Trophoblast cell (in vitro differentiated cells and primary cell): ENCODE data around the gene FHIT.
A peak's percentile ranks its signal among the peaks of the same experiment; 100 is the strongest.

Experiments
- DNase-seq, 2 donors: peaks; one replicate each; pipeline ENCODE4 v3.0.0-alpha.2; 2016
- H2AFZ ChIP-seq: 2 replicates; pipeline ENCODE4 v1.6.1; 2013; ENCODE audit warnings: low read length, moderate library complexity, mild to moderate bottlenecking; ENCODE audit not compliant: insufficient read depth, poor library complexity
- H2AK5ac ChIP-seq: 2 replicates; pipeline ENCODE4 v1.6.1; 2013; ENCODE audit warnings: mild to moderate bottlenecking, low read length
- H2BK120ac ChIP-seq: 2 replicates; pipeline ENCODE4 v1.6.1; 2013; ENCODE audit warnings: low read length, mild to moderate bottlenecking, moderate library complexity; ENCODE audit not compliant: insufficient read depth, poor library complexity
- H2BK12ac ChIP-seq: 2 replicates; pipeline ENCODE4 v1.6.1; 2013; ENCODE audit warnings: mild to moderate bottlenecking, low read length, moderate library complexity
- H2BK5ac ChIP-seq: 2 replicates; pipeline ENCODE4 v1.6.1; 2013; ENCODE audit warnings: low read length, low read depth, moderate library complexity, mild to moderate bottlenecking; ENCODE audit not compliant: poor library complexity
- H3K14ac ChIP-seq: 2 replicates; pipeline ENCODE4 v1.6.1; 2013; ENCODE audit warnings: mild to moderate bottlenecking, low read length
- H3K18ac ChIP-seq: 2 replicates; pipeline ENCODE4 v1.6.1; 2013; ENCODE audit warnings: mild to moderate bottlenecking, low read length
- H3K23ac ChIP-seq: 2 replicates; pipeline ENCODE4 v1.6.1; 2013; ENCODE audit warnings: low read length
- H3K27ac ChIP-seq: 2 replicates; pipeline ENCODE4 v1.5.1; 2013; ENCODE audit warnings: low read depth, mild to moderate bottlenecking, inconsistent platforms, low read length, moderate library complexity
- H3K27me3 ChIP-seq: 2 replicates; pipeline ENCODE4 v1.6.1; 2013; ENCODE audit warnings: inconsistent platforms, mild to moderate bottlenecking, low read length, moderate library complexity; ENCODE audit not compliant: insufficient read depth
- H3K36me3 ChIP-seq, 2 experiments: 1 replicate in 1 of 2; 2 replicates in 1 of 2; pipeline ENCODE4 v1.6.1; 2013; ENCODE audit warnings: low read length in 2 of 2, mild to moderate bottlenecking in 2 of 2, moderate library complexity in 1 of 2; ENCODE audit not compliant: insufficient read depth in 2 of 2, control insufficient read depth in 1 of 2
- H3K4ac ChIP-seq: 2 replicates; pipeline ENCODE4 v1.6.1; 2013; ENCODE audit warnings: low read depth, mild to moderate bottlenecking, low read length, moderate library complexity
- H3K4me1 ChIP-seq, 2 experiments: 1 replicate in 1 of 2; 2 replicates in 1 of 2; pipeline ENCODE4 v1.6.1; 2013; ENCODE audit warnings: low read length in 2 of 2, mild to moderate bottlenecking in 2 of 2, moderate library complexity in 1 of 2; ENCODE audit not compliant: insufficient read depth in 2 of 2, control insufficient read depth in 1 of 2
- H3K4me2 ChIP-seq: 2 replicates; pipeline ENCODE4 v1.6.1; 2013; ENCODE audit warnings: inconsistent platforms, mild to moderate bottlenecking, low read length, moderate library complexity
- H3K4me3 ChIP-seq: 2 replicates; pipeline ENCODE4 v1.5.1; 2013; ENCODE audit warnings: mild to moderate bottlenecking, low read depth, low read length, inconsistent platforms
- H3K79me1 ChIP-seq: one replicate; pipeline ENCODE4 v1.6.1; 2013; ENCODE audit warnings: low read length
- H3K79me2 ChIP-seq: 2 replicates; pipeline ENCODE4 v1.6.1; 2013; ENCODE audit warnings: low read length, mild to moderate bottlenecking; ENCODE audit not compliant: control insufficient read depth, insufficient read depth, poor library complexity
- H3K9ac ChIP-seq: 2 replicates; pipeline ENCODE4 v1.6.1; 2013; ENCODE audit warnings: mild to moderate bottlenecking, low read length
- H3K9me3 ChIP-seq: 2 replicates; pipeline ENCODE4 v1.6.1; 2013; ENCODE audit warnings: low read depth, mild to moderate bottlenecking, control low read depth, inconsistent platforms, low read length; ENCODE audit not compliant: insufficient read depth
- H4K12ac ChIP-seq: 2 replicates; pipeline ENCODE4 v1.6.1; 2013; ENCODE audit warnings: low read depth, mild to moderate bottlenecking, low read length, moderate library complexity
- H4K8ac ChIP-seq: 2 replicates; pipeline ENCODE4 v1.6.1; 2013; ENCODE audit warnings: low read depth, mild to moderate bottlenecking, low read length, moderate library complexity
- H4K91ac ChIP-seq: one replicate; pipeline ENCODE4 v1.6.1; 2013; ENCODE audit warnings: low read depth, mild to moderate bottlenecking, low read length, moderate library complexity
- WGBS: extraction: QIAGEN DNeasy Blood & Tissue Kit; methylation state at CpG from one replicate; pipeline ENCODE4 v1.1.7; 2013; ENCODE audit warnings: missing lambda C conversion rate; ENCODE audit not compliant: insufficient read length, insufficient coverage; ENCODE audit errors: extremely low coverage; 5-methylcytosine and 5-hydroxymethylcytosine counted together

The FHIT gene

GRCh38 chr3:60154011-60154410, 1097.2 kb downstream of the FHIT start:
- Histone ChIP-seq H3K36me3 (no peaks in the 10 kb centered on the region), H3K79me2 (no peaks in the 10 kb centered on the region), H2BK12ac (no peak overlapping the region), H3K9me3 (no peaks in the 10 kb centered on the region), H3K79me1 (no peaks in the 10 kb centered on the region), H4K8ac (no peak overlapping the region), H3K27ac (no peak overlapping the region), H3K18ac (no peak overlapping the region), H3K14ac (no peak overlapping the region), H3K4ac (no peak overlapping the region), H3K4me1 (no peaks in the 10 kb centered on the region), H2BK5ac (no peak overlapping the region), H3K27me3 (no peaks in the 10 kb centered on the region), H2BK120ac (no peak overlapping the region), H3K9ac (no peak overlapping the region), H2AFZ (no peak overlapping the region), H4K12ac (no peak overlapping the region), H3K4me3 (no peak overlapping the region), H4K91ac (no peak overlapping the region), H3K23ac (no peak overlapping the region), H3K4me2 (no peak overlapping the region), H2AK5ac (no peak overlapping the region)
- DNase-seq = peak; percentile 27 to 94
- WGBS = no CpG with 5 or more reads among the region's 4 CpGs

- Histone ChIP-seq H3K27me3 (no peaks in the 10 kb centered on the region), H3K4me2 (no peak overlapping the region), H2AK5ac (no peak overlapping the region), H2AFZ (no peak overlapping the region), H2BK120ac (no peak overlapping the region), H3K4me1 (no peaks in the 10 kb centered on the region), H3K36me3 (no peaks in the 10 kb centered on the region), H3K4me3 (no peak overlapping the region), H2BK5ac (no peak overlapping the region), H3K14ac (no peak overlapping the region), H3K9me3 (no peaks in the 10 kb centered on the region), H3K9ac (no peak overlapping the region), H4K91ac (no peak overlapping the region), H3K79me1 (no peaks in the 10 kb centered on the region), H3K79me2 (no peaks in the 10 kb centered on the region), H4K8ac (no peak overlapping the region), H2BK12ac (no peak overlapping the region), H3K27ac (no peak overlapping the region), H4K12ac (no peak overlapping the region), H3K23ac (no peak overlapping the region), H3K18ac (no peak overlapping the region), H3K4ac (no peak overlapping the region)
- no peak for DNase-seq
- no CpG with 5 or more reads among the region's 4 CpGs for WGBS
Observed at GRCh38 chr3:60153221-60153999, 1097.8 kb downstream of the FHIT start.

DNA sequence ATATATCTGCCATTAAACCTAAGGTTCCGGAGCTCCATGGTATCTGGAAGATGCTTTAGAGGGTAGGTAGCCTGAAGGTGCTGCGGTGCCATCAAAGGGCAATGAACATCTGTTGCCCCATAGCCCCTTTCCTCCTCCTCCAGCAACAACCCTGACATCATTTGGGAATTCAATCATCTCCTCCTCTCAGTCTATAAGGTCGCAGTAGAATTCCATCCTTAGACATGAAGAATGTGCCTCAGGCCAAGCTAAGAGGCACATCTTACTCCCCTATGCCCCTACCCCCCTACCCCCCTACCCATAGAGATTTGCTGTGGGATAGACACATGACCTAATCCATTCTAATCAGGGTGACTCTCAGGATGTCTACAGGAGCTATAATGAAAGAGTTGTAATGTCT, 1101.8 kb downstream of the FHIT start:
- Histone ChIP-seq H2BK12ac (no peak overlapping the region), H3K27me3 (no peaks in the 10 kb centered on the region), H3K4ac (no peak overlapping the region), H4K12ac (no peak overlapping the region), H3K79me1 (no peaks in the 10 kb centered on the region), H3K23ac (no peak overlapping the region), H2BK5ac (no peak overlapping the region), H2AK5ac (no peak overlapping the region), H3K4me3 (no peak overlapping the region), H3K79me2 (no peaks in the 10 kb centered on the region), H3K18ac (no peak overlapping the region), H4K91ac (no peak overlapping the region), H3K4me2 (no peak overlapping the region), H3K14ac (no peak overlapping the region), H4K8ac (no peak overlapping the region), H2BK120ac (no peak overlapping the region), H3K27ac (no peak overlapping the region), H3K36me3 (no peaks in the 10 kb centered on the region), H3K4me1 (no peaks in the 10 kb centered on the region), H2AFZ (no peak overlapping the region), H3K9ac (no peak overlapping the region), H3K9me3 (no peaks in the 10 kb centered on the region)
- DNase-seq = peak; percentile 70 to 90
- no CpG with 5 or more reads among the region's 3 CpGs for WGBS

- H2AK5ac ChIP-seq = no peak overlapping the region
- no peaks in the 10 kb centered on the region for H3K79me1 ChIP-seq
- H3K23ac ChIP-seq = no peak overlapping the region
- WGBS = no CpG with 5 or more reads among the region's 15 CpGs
- H2BK120ac ChIP-seq = no peak overlapping the region
- no peaks in the 10 kb centered on the region for H3K4me1 ChIP-seq
- no peak overlapping the region for H3K9ac ChIP-seq
- no peaks in the 10 kb centered on the region for H3K36me3 ChIP-seq
- H3K4ac ChIP-seq = no peak overlapping the region
- H2BK12ac ChIP-seq = no peak overlapping the region
- H3K4me2 ChIP-seq = no peak overlapping the region
- no peak overlapping the region for H3K4me3 ChIP-seq
- no peaks in the 10 kb centered on the region for H3K79me2 ChIP-seq
- no peak overlapping the region for H4K12ac ChIP-seq
- H4K91ac ChIP-seq = no peak overlapping the region
- no peak overlapping the region for H4K8ac ChIP-seq
- no peak overlapping the region for H3K27ac ChIP-seq
- no peaks in the 10 kb centered on the region for H3K27me3 ChIP-seq
- H3K9me3 ChIP-seq = no peaks in the 10 kb centered on the region
- H2BK5ac ChIP-seq = no peak overlapping the region
- no peak overlapping the region for H3K14ac ChIP-seq
- H3K18ac ChIP-seq = no peak overlapping the region
- no peak for DNase-seq
- no peak overlapping the region for H2AFZ ChIP-seq
Observed at GRCh38 chr3:60147249-60147950, 1103.9 kb downstream of the FHIT start.
